Mucosa of gallbladder (tissue), 1 donor: ENCODE results near the gene CCDC47. TPM values are rescaled to one million over a fixed set of nuclear protein-coding genes. Genes with fewer than 3 reads are reported as not detected.
"Not testable (repeated sequence)": the region's sequence is repeated elsewhere in the genome, so short reads cannot be mapped to it uniquely, and the experiment has no call there.

ENCODE experiments used
- DNase-seq: peaks from one replicate; pipeline ENCODE4 v3.0.0-alpha.2; 2020; ENCODE audit warnings: low spot score
- total RNA-seq: library from RNA; stranded (reverse); gene quantifications from one replicate; pipeline ENCODE4 v1.2.1, GENCODE V29; 2021
- donor health status: DM: no; HTN: no; CAD: no.

The CCDC47 gene
- total RNA-seq: 104 TPM

- peak; percentile 99 for DNase-seq
Observed at GRCh38 chr17:63773272-63774140, at the start of gene CCDC47. CCDC47 (minus strand) TSS chr17:63773597; CDS start chr17:63766175, 7,422 bp downstream.

GRCh38 chr17:63822537-63822936 is 49.1 kb upstream of the CCDC47 start:
- DNase-seq: no peak

GRCh38 chr17:63821804-63822203 is 48.4 kb upstream of the CCDC47 start:
- no peak for DNase-seq

- no peak for DNase-seq
Observed at GRCh38 chr17:63820963-63821561, 47.7 kb upstream of the CCDC47 start.

GRCh38 chr17:63819585-63820537 is 46.5 kb upstream of the CCDC47 start:
- no peak for DNase-seq

GRCh38 chr17:63819131-63819530 is 45.7 kb upstream of the CCDC47 start:
- no peak for DNase-seq

GRCh38 chr17:63817736-63818385 is 44.5 kb upstream of the CCDC47 start:
- no peak for DNase-seq

- no peak for DNase-seq
Observed at GRCh38 chr17:63816669-63817068, 43.3 kb upstream of the CCDC47 start.

GRCh38 chr17:63816123-63816522 is 42.7 kb upstream of the CCDC47 start:
- DNase-seq: no peak

- no peak for DNase-seq
Observed at GRCh38 chr17:63809970-63810369, 36.6 kb upstream of the CCDC47 start.

- no peak for DNase-seq
Observed at GRCh38 chr17:63805591-63805990, 32.2 kb upstream of the CCDC47 start.

GRCh38 chr17:63804328-63804727 is 30.9 kb upstream of the CCDC47 start:
- no peak for DNase-seq

GRCh38 chr17:63800783-63801182 is 27.4 kb upstream of the CCDC47 start:
- no peak for DNase-seq

GRCh38 chr17:63798572-63799106 is 25.2 kb upstream of the CCDC47 start:
- DNase-seq: no peak

- DNase-seq: not testable (repeated sequence)
Observed at GRCh38 chr17:63796375-63796774, 23.0 kb upstream of the CCDC47 start.

GRCh38 chr17:63792055-63792729 is 18.8 kb upstream of the CCDC47 start:
- DNase-seq: no peak

- DNase-seq: no peak
Observed at GRCh38 chr17:63790057-63790456, 16.7 kb upstream of the CCDC47 start.

GRCh38 chr17:63786971-63787711 is 13.7 kb upstream of the CCDC47 start:
- DNase-seq: no peak

GRCh38 chr17:63786117-63786516 is 12.7 kb upstream of the CCDC47 start:
- DNase-seq: no peak

GRCh38 chr17:63785556-63785955 is 12.2 kb upstream of the CCDC47 start:
- no peak for DNase-seq
